ENCODE measurements around the gene GPR52.

Gene GPR52

GRCh38 chr1:174469052-174469451 is 21.3 kb downstream of the GPR52 start:
- no peak for DNase-seq

- DNase-seq: no peak
Measured at GRCh38 chr1:174469687-174470086, 21.9 kb downstream of the GPR52 start.

GRCh38 chr1:174479281-174479680 is 31.5 kb downstream of the GPR52 start:
- DNase-seq: no peak

GRCh38 chr1:174480324-174480723 is 32.6 kb downstream of the GPR52 start:
- no peak for DNase-seq

- no peak for DNase-seq
Measured at GRCh38 chr1:174491606-174492005, 43.8 kb downstream of the GPR52 start.

GRCh38 chr1:174497478-174497877 is 49.7 kb downstream of the GPR52 start:
- no peak for DNase-seq

All from inflammatory macrophage (primary cell).